HG03520 (cell line): ENCODE data around the gene NTN4.
"Not testable (repeated sequence)": the region's sequence is repeated elsewhere in the genome, so short reads cannot be mapped to it uniquely, and the experiment has no call there.

Experiments used
- ATAC-seq: cut with Tn5 transposase; IDR thresholded peaks from one replicate; pipeline ENCODE4 v1.9.1; 2021; ENCODE audit warnings: mild to moderate bottlenecking, moderate library complexity; ENCODE audit not compliant: unreplicated experiment

NTN4 gene

GRCh38 chr12:95790033-95790916 is at the start of gene NTN4:
TSS of gene NTN4 (minus strand) at chr12:95790764. CDS start at chr12:95790309, 455 bp downstream.
- peak; percentile 48 for ATAC-seq

DNA sequence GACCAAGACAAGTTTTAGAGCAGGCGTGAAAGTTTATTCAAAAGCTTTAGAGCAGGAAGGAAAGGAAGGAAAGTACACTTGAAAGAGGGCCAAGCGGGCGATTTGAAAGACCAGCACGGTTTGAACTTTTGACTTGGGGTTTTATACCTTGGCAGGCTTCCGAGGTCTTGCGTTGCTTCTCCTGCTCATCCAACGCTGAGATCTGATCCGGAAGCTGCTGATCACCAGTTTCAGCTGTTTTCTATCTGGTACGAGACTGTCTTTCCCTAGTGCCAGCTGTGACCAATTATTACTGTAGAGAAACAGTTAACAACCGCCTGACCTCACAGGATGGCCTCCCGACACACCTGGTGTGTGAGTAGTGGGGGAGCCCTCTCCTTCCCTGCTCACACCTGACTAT is 47.6 kb upstream of the NTN4 start:
- no peak for ATAC-seq

DNA sequence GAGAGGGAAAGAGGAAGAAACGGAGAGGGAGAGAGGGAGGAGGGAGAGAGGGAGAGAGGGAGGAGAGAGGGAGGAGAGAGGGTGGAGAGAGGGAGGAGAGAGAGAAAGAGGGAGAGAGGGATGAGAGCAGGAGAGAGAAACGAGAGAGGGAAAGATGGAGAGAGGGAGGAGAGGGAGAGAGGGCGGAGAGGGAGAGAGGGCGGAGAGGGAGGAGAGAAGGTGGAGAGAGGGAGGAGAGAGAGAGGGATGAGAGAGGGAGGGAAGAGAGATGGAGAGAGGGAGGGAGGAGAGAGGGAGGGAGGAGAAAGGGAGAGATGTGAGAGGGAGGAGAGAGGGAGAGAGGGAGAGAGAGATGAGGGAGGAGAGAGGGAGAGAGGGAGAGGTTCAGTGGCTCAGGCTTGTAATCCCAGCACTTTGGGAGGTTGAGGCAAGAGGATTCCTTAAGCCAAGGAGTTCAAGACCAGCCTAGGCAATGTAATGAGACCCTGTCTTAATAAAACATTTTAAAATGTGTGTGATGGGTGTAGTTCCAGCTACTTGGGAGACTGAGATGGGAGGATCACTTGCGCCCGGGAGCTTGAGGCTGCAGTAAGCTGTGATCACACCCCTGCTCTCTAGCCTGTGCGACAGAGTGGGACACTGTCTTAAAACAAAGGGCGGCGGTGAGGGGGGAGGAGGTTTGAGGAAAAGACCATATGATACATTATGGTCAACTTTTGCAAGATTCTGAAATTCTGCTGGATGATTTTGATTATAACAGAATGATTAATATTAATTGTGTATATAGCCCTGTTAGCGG is 46.9 kb upstream of the NTN4 start:
- no peak for ATAC-seq

DNA sequence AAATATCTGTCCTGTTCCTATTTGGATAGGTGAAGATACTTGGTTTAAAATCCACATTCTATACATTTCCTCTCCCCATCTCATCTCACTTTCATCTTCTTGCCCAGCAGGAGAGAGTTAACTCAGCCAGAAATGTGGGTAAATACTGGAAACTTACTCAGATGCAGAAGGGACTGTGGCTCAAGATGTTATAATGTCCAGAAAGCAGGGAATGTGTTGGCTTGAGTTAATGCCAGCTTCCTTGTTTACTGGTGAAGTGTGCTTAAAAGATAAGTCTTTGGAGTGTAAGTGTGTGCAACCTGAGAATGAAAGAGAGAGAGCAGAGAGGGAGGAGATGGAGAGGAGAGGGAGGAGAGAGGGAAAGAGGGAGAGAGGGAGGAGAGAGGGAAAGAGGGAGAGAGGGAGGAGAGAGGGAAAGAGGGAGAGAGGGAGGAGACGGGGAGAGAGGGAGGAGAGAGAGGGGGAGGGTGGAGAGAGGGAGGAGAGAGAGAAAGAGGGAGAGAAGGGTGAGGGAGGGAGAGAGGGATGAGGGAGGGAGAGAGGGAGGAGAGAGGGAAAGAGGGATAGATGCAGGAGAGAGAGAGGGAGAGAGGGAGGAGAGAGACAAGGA is 46.2 kb upstream of the NTN4 start:
- no peak for ATAC-seq

- no peak for ATAC-seq
These were observed 45.6 kb upstream of the NTN4 start for GRCh38 chr12:95836185-95836609.

- no peak for ATAC-seq
These were observed 44.0 kb upstream of the NTN4 start for GRCh38 chr12:95834572-95834971.

GRCh38 chr12:95830335-95831089 is 39.9 kb upstream of the NTN4 start:
- ATAC-seq = no peak

- no peak for ATAC-seq
These were observed 38.8 kb upstream of the NTN4 start for GRCh38 chr12:95829395-95829794.

DNA sequence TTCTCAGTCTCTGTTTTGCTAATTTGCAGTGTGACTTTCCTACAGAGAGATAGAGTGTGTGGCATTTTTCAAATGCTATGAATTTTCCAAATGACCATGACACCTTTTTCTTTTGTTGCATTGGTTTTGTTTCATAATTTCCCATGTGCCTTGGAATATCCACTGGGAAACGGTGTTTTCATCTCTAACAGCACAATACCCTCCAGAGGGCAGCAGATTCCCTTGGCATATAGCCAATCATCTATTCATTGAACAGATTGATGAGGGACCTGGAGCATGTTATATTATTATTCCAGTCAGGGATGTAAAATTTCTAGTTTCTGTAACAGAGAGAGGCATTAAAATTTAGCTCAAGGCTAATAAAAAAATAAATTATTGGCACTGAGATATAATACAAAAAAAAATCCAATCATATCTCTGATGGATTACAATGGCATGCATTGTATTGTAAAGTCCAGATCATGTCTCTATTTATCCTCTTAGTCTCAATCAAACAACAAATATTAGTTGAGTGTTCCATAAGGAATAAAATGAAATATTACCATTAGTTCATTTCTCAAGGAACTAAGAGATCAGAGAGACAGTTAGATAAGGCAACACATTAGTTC is 29.6 kb upstream of the NTN4 start:
- no peak for ATAC-seq

DNA sequence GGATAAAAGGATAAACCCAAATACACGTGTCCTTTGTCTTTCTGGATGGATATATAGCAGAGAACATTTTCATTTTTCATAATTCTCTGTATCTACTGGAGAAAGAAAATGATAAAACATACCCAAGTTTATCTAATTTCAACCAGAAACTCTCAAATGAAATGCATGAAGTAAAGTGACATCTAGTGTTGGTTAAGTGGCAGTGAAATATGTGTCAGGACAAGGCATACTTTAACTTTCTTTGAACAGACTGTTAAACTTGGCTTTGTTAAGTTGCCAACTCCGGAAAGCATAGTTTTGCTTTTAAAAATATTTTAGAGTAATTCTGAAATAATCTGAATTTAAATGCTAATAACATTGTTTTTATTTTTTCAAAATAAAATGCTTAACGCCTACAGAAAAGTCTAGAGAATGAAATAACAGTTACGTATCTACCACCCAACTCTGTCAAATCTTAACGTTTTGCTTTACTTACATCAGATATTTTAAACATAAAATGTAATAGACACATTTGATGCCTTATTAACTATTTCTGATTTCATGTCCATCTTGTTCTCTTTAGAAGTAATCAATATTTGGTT is 25.2 kb upstream of the NTN4 start:
- no peak for ATAC-seq

DNA sequence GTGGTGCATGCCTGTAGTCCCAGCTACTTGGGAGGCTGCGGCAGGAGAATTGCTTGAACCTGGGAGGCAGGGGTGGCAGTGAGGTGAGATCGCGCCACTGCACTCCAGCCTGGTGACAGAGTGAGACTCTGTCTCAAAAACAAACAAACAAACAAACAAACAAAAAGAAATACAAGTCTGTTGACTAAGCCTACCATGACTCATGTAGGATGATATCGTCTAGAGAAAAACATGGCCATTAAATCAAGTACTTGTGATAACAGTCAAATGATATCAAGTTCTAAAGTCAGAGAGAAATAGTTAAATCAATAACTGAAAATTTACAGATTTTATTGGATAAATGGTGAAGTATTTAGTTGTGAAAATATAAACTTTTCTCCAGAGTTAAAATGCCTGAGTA is 21.6 kb upstream of the NTN4 start:
- ATAC-seq = not testable (repeated sequence)

GRCh38 chr12:95810411-95810810 is 19.8 kb upstream of the NTN4 start:
- no peak for ATAC-seq

GRCh38 chr12:95809000-95809680 is 18.6 kb upstream of the NTN4 start:
- ATAC-seq = no peak

GRCh38 chr12:95808146-95808545 is 17.6 kb upstream of the NTN4 start:
- ATAC-seq = no peak

GRCh38 chr12:95805864-95806671 is 15.5 kb upstream of the NTN4 start:
- no peak for ATAC-seq

DNA sequence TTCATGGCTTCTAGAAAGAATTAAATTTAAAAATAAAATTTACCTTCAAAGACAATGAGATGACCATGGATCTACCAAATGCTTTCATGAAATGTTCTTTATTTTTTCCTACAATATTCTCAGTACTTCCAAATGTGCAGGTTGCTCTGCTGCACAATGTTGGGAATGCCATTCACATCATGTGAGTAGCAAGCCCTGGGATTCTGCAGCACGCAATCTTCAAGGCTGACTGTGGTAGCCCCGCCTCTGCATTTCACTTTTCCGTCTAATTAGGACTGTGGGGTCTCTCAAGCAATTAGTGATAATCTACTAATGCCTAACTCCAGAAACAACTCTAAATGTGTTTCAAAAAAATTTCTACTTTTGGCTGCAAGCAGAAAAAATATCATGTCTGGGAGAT is 13.7 kb upstream of the NTN4 start:
- ATAC-seq = no peak

DNA sequence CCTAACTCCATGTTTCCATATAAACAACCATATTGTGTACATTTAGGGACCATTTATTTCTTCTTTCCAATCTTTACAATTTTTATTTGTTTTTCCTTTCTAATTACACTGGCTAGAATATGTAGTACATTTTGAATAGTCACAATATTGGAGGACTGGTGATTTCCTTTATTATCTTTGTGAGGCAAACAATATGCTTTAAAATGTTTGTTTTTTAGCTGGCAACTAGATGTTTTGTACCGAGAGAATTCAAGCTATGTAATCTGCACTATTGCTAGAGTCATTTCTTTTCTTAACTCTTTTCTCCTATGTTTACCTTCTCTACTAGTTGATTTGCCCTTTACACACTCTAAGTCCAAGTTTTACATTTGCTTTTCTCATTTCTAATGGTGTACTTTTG is 13.3 kb upstream of the NTN4 start:
- no peak for ATAC-seq

GRCh38 chr12:95802482-95803270 is 12.1 kb upstream of the NTN4 start:
- ATAC-seq = no peak
